ENCODE data around the gene FUT7. TPM values are rescaled to one million over a fixed set of nuclear protein-coding genes. Genes with fewer than 3 reads are reported as not detected.

The FUT7 gene
- total RNA-seq, 4 donors from 2014 or later = not detected

DNA sequence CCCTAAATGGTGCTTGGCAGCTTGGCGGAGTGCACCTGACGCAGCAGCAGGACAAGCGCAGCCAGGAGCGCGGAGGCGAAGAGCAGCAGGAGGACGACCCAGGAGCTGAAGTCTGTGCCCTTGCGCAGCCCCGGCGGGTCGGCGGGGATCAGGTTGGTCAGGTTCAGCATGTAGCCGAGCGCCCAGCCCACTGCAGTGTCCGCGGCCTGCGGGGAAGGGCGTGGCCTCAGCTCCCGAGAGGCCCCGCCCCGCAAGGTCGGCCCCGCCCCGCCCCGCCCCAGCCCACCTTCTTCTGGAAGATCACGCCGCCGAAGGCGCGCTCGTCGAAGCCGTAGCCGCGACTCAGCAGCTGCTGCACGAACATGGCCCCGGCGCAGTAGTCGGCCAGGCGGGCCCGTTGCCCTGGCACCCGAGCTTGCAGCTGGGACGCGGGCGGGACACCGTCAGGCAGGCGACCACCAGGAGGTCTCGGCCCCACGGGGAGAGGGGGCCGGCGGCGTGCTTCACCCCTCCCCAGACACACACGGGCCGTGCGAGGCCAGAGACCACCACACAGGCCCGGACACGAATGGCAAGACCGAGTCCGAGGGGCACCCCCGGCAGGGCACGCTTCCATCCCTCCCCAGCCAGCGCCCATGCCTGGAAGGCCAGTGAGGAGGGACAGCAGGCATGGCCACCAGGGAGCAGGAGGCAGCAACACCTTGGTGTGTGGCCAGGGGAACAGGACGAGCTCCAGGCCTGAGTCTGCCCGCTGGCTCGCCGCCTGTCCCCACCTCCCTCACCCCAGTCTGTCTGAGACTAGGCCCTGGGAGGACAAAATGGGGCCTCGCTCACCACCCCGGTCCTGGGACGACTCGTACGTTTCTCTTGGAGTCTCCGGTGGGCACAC, 17.0 kb upstream of the FUT7 start:
- H3K9me3 ChIP-seq = no peaks in the 10 kb centered on the region
- WGBS, 2 donors = 34 to 67% methylated on average over 18 to 50 of the region's 72 CpGs
- H3K4me3 ChIP-seq (replicated peaks in 1 of 3) = no peak overlapping the region
- H3K36me3 ChIP-seq = no peaks in the 10 kb centered on the region
- no peak for TF ChIP-seq POLR2A (IDR thresholded peaks at IDR 0.05)
- TF ChIP-seq, protein P1, sequence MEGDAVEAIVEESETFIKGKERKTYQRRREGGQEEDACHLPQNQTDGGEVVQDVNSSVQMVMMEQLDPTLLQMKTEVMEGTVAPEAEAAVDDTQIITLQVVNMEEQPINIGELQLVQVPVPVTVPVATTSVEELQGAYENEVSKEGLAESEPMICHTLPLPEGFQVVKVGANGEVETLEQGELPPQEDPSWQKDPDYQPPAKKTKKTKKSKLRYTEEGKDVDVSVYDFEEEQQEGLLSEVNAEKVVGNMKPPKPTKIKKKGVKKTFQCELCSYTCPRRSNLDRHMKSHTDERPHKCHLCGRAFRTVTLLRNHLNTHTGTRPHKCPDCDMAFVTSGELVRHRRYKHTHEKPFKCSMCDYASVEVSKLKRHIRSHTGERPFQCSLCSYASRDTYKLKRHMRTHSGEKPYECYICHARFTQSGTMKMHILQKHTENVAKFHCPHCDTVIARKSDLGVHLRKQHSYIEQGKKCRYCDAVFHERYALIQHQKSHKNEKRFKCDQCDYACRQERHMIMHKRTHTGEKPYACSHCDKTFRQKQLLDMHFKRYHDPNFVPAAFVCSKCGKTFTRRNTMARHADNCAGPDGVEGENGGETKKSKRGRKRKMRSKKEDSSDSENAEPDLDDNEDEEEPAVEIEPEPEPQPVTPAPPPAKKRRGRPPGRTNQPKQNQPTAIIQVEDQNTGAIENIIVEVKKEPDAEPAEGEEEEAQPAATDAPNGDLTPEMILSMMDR (IDR thresholded peaks at IDR 0.05) = no peak
- no peak for DNase-seq
- H3K27ac ChIP-seq = no peak overlapping the region
- H3K4me1 ChIP-seq = peaks cover 13 to 29% of the 10 kb centered on the region in 2 donors
- intact Hi-C loops (cut with DNase I) = no loop called here
- peaks cover 20% of the 10 kb centered on the region for H3K27me3 ChIP-seq

DNA sequence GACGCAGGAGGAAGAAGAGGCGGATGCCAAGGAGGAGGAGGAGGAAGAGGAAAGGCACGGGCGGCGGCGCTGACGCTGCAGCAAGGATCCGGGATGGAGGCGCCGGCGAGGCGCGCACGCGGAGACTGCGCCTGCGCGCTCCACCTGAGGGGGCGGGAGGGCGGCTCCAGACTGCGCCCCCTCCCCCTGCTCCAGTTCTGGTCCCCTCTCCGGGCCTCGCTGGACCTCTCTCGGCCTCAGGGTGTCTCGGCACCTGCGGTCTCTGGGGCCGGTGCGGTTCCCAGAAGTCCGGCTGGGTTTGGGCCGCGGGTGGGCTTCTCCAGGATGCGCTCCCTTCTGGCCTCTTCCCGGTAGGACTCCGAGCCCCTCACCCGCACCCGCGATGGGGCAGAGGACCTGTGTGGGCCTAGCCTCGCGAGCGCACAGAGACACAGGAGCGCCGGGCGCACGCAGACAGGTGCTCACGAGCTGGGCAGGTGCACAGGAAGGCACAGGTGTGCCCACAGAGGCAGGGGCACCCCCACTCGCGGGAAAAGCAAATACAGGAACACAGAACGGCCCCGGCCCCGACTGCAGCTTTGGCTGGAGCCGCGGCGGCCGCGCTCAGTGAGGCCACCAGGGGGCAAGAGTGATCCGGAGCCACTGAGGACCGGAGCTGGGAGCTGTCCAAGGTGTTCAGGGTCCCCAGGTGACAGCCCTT, 14.3 kb upstream of the FUT7 start, which contains the start of gene NPDC1:
NPDC1 (minus strand) TSS at position 90 of the 700 bp plus-strand sequence. CDS start 188 bp downstream, outside the sequence.
- WGBS, 2 donors = 1% methylated on average over 24 to 26 of the region's 57 CpGs
- peaks cover 20% of the 10 kb centered on the region for H3K27me3 ChIP-seq
- no peaks in the 10 kb centered on the region for H3K36me3 ChIP-seq
- H3K4me3 ChIP-seq (replicated peaks in 1 of 3) = peak within 1 kb of the TSS; percentile 15 to 37 (median 35)
- intact Hi-C loops (cut with DNase I) = no loop called here
- peak within 1 kb of the TSS in 1 of 3 donors; percentile 56 for H3K27ac ChIP-seq
- H3K9me3 ChIP-seq = no peaks in the 10 kb centered on the region
- DNase-seq = peak; percentile 86
- TF ChIP-seq, protein P1 (IDR thresholded peaks at IDR 0.05) = peak; percentile 59 to 88 (median 76)
- TF ChIP-seq POLR2A (IDR thresholded peaks at IDR 0.05) = no peak
- peaks cover 6 to 19% of the 10 kb centered on the region in 2 donors for H3K4me1 ChIP-seq

DNA sequence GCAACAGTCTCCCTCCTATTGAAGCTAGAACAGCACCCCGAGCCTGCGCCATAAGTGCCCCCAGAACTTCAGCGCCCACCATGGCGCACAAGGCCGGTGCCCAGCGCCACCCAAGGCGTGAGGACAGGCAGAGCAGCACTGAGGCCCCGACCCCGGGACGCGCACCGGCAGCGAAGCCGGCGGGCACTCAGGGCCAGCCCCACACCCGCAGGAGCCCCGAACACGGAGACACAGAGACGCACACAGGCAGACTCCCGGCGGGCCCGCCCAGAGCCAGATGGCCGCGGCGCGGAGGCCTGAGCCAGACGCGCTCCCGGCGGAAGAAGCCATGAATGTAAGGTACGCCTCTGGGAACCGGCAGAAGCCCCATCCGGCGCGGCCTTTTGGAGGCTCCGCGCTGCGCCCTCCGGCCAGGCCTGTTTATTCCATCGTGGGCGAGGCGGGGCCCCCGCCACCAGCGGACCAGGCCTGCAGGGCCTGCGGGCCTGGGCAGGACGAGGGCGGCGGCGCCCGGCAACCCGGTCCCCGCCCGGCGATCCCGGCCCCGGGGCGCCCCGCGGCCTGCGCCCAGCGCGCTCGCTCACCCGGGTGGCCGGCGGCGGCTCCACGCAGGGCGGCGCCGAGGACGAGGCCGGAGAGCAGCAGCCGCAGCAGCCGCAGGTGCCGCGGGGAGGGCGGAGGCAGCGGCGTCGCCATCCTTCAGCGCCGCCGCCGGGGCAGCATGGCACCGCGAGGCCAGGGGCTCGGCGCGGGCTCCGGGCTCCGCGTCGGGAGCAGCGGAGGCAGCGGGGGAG, 13.6 kb upstream of the FUT7 start:
- peak overlapping the region in 1 of 3 donors; percentile 24 for H3K27ac ChIP-seq
- DNase-seq = no peak
- 0 to 2% methylated on average over 23 to 25 of the region's 96 CpGs for WGBS, 2 donors
- no peaks in the 10 kb centered on the region for H3K36me3 ChIP-seq
- no peak for TF ChIP-seq POLR2A (IDR thresholded peaks at IDR 0.05)
- TF ChIP-seq, protein P1 (IDR thresholded peaks at IDR 0.05) = no peak
- no peaks in the 10 kb centered on the region for H3K9me3 ChIP-seq
- H3K4me3 ChIP-seq (replicated peaks in 1 of 3) = peak overlapping the region; percentile 15 to 37 (median 35)
- intact Hi-C loops (cut with DNase I) = no loop called here
- H3K27me3 ChIP-seq = peaks cover 20% of the 10 kb centered on the region
- peaks cover 6 to 19% of the 10 kb centered on the region in 2 donors for H3K4me1 ChIP-seq

DNA sequence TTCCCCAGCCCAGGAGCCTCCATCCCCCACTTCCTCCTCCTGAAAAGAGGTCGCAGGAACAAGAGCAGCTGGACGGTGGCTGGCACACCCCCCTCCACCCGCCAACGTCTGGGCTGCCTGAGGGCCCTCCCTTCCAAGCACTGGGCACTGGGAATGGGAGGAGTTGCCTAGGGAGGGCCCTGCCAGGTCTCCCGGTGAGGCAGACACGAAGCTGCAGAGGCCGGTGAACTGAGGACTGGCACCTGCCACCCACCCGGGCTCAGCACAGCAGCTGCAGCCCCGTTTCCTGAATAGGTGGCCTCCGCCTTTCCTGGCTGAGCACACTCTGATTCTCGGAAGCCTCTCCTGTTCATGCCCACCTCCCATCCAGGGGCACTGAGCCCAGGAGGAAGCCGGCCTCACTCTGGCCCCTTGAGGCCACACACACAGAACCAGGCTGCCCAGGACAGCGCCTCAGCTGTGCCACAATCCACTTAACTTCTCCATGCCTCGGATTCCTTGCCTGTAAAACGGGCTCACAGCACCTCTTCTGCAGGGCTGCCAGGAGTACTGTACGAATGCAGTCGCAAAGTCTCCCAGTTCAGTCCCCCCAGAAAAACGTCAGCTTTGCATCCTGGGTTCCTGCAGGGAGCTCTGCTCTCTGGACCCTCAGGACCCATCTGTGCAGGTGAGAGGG, 12.8 kb upstream of the FUT7 start:
- peaks cover 6 to 19% of the 10 kb centered on the region in 2 donors for H3K4me1 ChIP-seq
- H3K27me3 ChIP-seq = peaks cover 20% of the 10 kb centered on the region
- no peak for TF ChIP-seq POLR2A (IDR thresholded peaks at IDR 0.05)
- TF ChIP-seq, protein P1 (IDR thresholded peaks at IDR 0.05) = no peak
- intact Hi-C loops (cut with DNase I) = no loop called here
- peak overlapping the region in 1 of 3 donors; percentile 48 for H3K27ac ChIP-seq
- peak overlapping the region in 1 of 3 donors; percentile 37 for H3K4me3 ChIP-seq (replicated peaks in 1 of 3)
- DNase-seq = no peak
- H3K36me3 ChIP-seq = peaks cover 0 to 3% of the 10 kb centered on the region in 2 donors
- H3K9me3 ChIP-seq = no peaks in the 10 kb centered on the region
- 45 to 63% methylated on average over 8 to 12 of the region's 18 CpGs for WGBS, 2 donors

Measured in thyroid gland (tissue), 4 donors.